ENCODE results near the gene CRABP1.

The CRABP1 gene

GRCh38 chr15:78397382-78397781 is 57.2 kb downstream of the CRABP1 start:
- in situ Hi-C loops (cut with MboI; ENCODE audit: low sequenced_read_pairs) = no loop called here

All from HL-60/S4 treated with phorbol 12-myristate 13-acetate at 8.2 ng/mL for 4 days and 3 days (cell line).